Cardiac fibroblast (primary cell): ENCODE results near the gene ZBTB46.
"Not testable (repeated sequence)": the region's sequence is repeated elsewhere in the genome, so short reads cannot be mapped to it uniquely, and the experiment has no call there.

Experiments
- DNase-seq, 2 donors: peaks; one replicate each; pipeline versions ENCODE4 v3.0.0 to v3.0.0-alpha.2; 2010; ENCODE audit warnings: low read depth in 2 of 2
- H3K4me3 ChIP-seq, 2 donors: replicated peaks in 1 of 2; 1 replicate in 1 of 2; 2 replicates in 1 of 2; pipeline ENCODE4 v1.5.1; 2011; ENCODE audit warnings: low read depth in 2 of 2, low read length in 2 of 2, mild to moderate bottlenecking in 2 of 2, moderate library complexity in 1 of 2
- TF ChIP-seq, protein P1 (sequence below): IDR thresholded peaks from one replicate; pipeline ENCODE4 v1.5.1; 2011; ENCODE audit warnings: low read depth, mild to moderate bottlenecking, low read length, inconsistent platforms

Gene ZBTB46

GRCh38 chr20:63830841-63831588 lies at the start of gene ZBTB46:
Gene ZBTB46, minus strand, starts transcription at chr20:63831264. Its CDS starts 40,507 bp downstream, at chr20:63790757.
- H3K4me3 ChIP-seq = peak within 1 kb of the TSS; percentile 46 to 58
- TF ChIP-seq, protein P1, sequence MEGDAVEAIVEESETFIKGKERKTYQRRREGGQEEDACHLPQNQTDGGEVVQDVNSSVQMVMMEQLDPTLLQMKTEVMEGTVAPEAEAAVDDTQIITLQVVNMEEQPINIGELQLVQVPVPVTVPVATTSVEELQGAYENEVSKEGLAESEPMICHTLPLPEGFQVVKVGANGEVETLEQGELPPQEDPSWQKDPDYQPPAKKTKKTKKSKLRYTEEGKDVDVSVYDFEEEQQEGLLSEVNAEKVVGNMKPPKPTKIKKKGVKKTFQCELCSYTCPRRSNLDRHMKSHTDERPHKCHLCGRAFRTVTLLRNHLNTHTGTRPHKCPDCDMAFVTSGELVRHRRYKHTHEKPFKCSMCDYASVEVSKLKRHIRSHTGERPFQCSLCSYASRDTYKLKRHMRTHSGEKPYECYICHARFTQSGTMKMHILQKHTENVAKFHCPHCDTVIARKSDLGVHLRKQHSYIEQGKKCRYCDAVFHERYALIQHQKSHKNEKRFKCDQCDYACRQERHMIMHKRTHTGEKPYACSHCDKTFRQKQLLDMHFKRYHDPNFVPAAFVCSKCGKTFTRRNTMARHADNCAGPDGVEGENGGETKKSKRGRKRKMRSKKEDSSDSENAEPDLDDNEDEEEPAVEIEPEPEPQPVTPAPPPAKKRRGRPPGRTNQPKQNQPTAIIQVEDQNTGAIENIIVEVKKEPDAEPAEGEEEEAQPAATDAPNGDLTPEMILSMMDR = no peak
- DNase-seq = peak in 1 of 2 donors; percentile 60

DNA sequence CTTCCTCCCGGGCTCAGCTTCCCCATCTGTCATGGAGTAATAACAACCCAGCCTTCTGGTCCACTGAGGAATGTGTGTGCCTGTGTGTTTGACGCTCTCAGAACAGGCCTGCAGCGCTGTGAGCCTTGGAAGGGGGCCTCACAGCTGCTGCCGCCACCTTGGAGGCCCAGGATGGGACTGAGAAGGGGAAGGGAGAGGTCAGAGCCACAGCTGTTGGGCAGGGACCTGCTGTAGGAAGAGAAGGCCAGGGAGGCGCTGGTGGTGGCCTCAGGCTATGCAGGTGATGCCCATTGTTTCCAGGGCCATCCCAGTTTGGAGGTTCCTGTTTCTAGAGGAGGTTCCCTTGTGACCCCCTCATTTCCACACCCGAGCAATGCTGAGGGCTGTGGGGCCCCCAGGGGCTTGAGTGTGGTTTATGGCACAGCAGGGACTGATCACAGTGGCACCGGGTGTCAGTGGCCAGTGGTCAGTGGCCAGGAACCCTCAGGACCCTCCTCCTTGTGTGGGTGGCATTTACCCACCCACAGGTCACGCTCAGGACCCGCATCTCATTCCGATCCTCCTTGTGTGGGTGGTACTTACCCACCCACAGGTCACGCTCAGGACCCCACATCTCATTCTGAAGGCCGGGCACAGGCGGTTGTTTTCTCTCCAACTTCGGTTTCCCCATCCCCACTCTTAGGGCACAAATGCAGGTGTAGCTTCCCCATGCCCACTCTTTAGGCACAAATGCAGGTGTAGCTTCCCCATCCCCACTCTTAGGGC lies 48.0 kb upstream of the ZBTB46 start:
- no peak for DNase-seq
- TF ChIP-seq, protein P1 = no peak
- no peak overlapping the region for H3K4me3 ChIP-seq

DNA sequence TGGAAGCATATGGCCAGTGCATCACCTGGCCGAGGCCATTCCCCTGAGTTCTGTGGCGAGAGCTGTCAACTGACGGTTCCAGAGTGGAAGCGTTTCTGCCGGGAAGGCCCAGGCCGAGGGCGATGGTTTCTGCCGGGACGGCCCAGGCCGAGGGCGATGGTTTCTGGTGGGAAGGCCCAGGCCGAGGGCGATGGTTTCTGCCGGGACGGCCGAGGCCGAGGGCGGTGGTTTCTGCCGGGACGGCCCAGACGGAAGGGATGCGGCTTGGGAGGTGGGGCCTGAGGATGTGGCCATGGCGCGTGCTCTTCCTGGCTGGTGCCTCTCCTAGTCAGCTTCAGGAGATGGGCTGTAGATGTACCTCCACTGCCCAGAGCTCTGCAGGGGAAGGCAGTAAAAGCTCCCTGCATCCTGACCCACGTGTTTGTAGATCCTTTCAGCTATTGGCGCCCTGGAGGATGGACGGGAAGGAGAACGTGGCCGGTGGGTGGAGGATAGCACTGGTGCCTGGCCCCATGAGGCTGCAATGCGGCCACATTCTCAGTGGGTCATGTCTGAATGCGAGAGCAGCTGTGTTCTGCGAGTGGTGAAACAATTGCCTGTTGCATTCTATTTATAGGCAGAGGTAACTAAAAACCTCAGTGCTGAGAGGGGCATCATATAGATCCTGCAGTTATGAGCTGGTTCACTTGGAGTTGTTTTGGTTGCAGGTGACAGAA lies 46.8 kb upstream of the ZBTB46 start:
- DNase-seq = no peak
- TF ChIP-seq, protein P1 = no peak
- no peak overlapping the region for H3K4me3 ChIP-seq

DNA sequence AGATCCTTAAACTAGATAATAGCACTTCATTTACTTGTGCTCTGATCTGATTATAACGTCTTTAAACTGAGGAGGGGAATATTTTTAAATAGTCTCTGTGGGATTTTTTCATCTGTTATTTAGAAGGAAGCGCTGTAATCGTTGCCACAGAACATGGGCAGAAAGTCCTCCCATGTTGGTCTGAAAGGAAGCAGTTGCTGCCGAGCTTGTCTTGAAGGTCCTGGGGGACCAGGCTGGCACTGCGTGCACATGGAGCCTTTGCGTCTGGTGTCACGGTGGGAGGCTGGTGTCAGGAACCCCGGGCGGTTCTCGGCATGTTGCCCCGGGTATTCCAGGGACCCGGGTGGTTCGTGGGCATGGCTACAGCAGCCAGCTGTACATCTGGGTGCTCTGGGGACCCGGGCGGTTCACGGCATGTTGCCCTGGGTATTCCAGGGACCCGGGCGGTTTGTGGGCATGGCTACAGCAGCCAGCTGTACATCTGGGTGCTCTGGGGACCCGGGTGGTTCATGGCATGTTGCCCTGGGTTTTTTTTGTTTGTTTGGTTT lies 45.5 kb upstream of the ZBTB46 start:
- no peak for DNase-seq
- TF ChIP-seq, protein P1 = no peak
- no peak overlapping the region for H3K4me3 ChIP-seq

- not testable (repeated sequence) for H3K4me3 ChIP-seq
- DNase-seq = peak in 1 of 2 donors; percentile 47
Observed at GRCh38 chr20:63874241-63874640, 43.2 kb upstream of the ZBTB46 start.

GRCh38 chr20:63873477-63873971 lies 42.5 kb upstream of the ZBTB46 start:
- TF ChIP-seq, protein P1 = no peak
- peak; percentile 86 to 96 for DNase-seq
- no peak overlapping the region for H3K4me3 ChIP-seq
